ENCODE results near the gene KDM4B.

GRCh38 chr19:4985551-4985991, 16.7 kb downstream of the KDM4B start:
- TF ChIP-seq CTCF (conservative IDR thresholded peaks at IDR 0.05) (no peak), ZFX (IDR thresholded peaks at IDR 0.05) (no peak)

Data from C4-2B (cell line).